Common myeloid progenitor, CD34-positive (primary cell): ENCODE measurements around the gene VPS41.

ENCODE experiments used
- CTCF ChIA-PET: fragments of 350-600 bp; sonication (Branson Sonifier 250); formaldehyde crosslinking; loops from one replicate; lab custom pipeline; 2021; ENCODE audit warnings: antibody characterized with exemption; lab: Charles Lee
- POLR2A ChIA-PET: fragments of 350-600 bp; sonication (Branson Sonifier 250); formaldehyde crosslinking; loops from one replicate; lab custom pipeline; 2021; ENCODE audit warnings: antibody characterized with exemption; lab: Charles Lee
- DNase-seq, 3 donors: peaks; one replicate each; pipeline versions ENCODE4 v3.0.0 to v3.0.0-alpha.2; 2013
- H3K27ac ChIP-seq, 2 experiments: 1 replicate in 1 of 2; 2 replicates in 1 of 2; pipeline ENCODE4 v1.7.0; 2013; ENCODE audit warnings: inconsistent platforms in 2 of 2, low read length in 2 of 2, mild to moderate bottlenecking in 2 of 2, low read depth in 1 of 2, moderate library complexity in 1 of 2; ENCODE audit not compliant: severe bottlenecking in 2 of 2, insufficient read depth in 1 of 2, poor library complexity in 1 of 2
- H3K27me3 ChIP-seq, 5 experiments: replicated peaks in 2 of 5; 1 replicate in 3 of 5; 2 replicates in 2 of 5; pipeline versions ENCODE4 v1.6.1 to v1.7.0; 2013; ENCODE audit warnings: low read length in 4 of 5, mild to moderate bottlenecking in 2 of 5, moderate library complexity in 2 of 5, inconsistent platforms in 1 of 5; ENCODE audit not compliant: insufficient read depth in 5 of 5, control insufficient read depth in 4 of 5
- H3K36me3 ChIP-seq, 4 experiments: 1 replicate in 2 of 4; 2 replicates in 2 of 4; pipeline versions ENCODE4 v1.6.1 to v1.7.0; 2013; ENCODE audit warnings: low read length in 3 of 4, control low read depth in 1 of 4, mild to moderate bottlenecking in 1 of 4; ENCODE audit not compliant: control insufficient read depth in 4 of 4, insufficient read depth in 4 of 4
- H3K4me1 ChIP-seq, 4 experiments: 1 replicate in 3 of 4; 2 replicates in 1 of 4; pipeline versions ENCODE4 v1.6.1 to v1.7.1; 2013; ENCODE audit warnings: low read length in 3 of 4, mild to moderate bottlenecking in 3 of 4, control low read depth in 1 of 4, inconsistent platforms in 1 of 4, moderate library complexity in 1 of 4; ENCODE audit not compliant: control insufficient read depth in 4 of 4, insufficient read depth in 4 of 4; ENCODE audit errors: control extremely low read depth in 1 of 4
- H3K4me3 ChIP-seq, 7 experiments: 1 replicate in 4 of 7; 2 replicates in 3 of 7; pipeline versions ENCODE4 v1.5.1 to v1.7.0; 2013; ENCODE audit warnings: mild to moderate bottlenecking in 7 of 7, low read length in 6 of 7, moderate library complexity in 6 of 7, inconsistent platforms in 2 of 7, low read depth in 2 of 7, control low read depth in 1 of 7; ENCODE audit not compliant: insufficient read depth in 4 of 7, control insufficient read depth in 1 of 7; ENCODE audit errors: extremely low read depth in 1 of 7
- H3K9me3 ChIP-seq, 5 experiments: 1 replicate in 4 of 5; 2 replicates in 1 of 5; pipeline versions ENCODE4 v1.6.1 to v1.7.1; 2013; ENCODE audit warnings: low read length in 4 of 5, mild to moderate bottlenecking in 2 of 5, inconsistent platforms in 1 of 5, low read depth in 1 of 5, moderate library complexity in 1 of 5; ENCODE audit not compliant: control insufficient read depth in 4 of 5, insufficient read depth in 2 of 5; ENCODE audit errors: control extremely low read depth in 1 of 5
- WGBS: methylation state at CpG from one replicate; pipeline ENCODE4 v1.1.5; 2013; ENCODE audit not compliant: insufficient coverage; 5-methylcytosine and 5-hydroxymethylcytosine counted together

VPS41 gene

GRCh38 chr7:38824948-38825347, 84.0 kb downstream of the VPS41 start:
- H3K27me3 ChIP-seq, result no peaks in the 10 kb centered on the region
- peaks cover 1 to 6% (median 4%) of the 10 kb centered on the region in 4 experiments for H3K4me1 ChIP-seq
- H3K4me3 ChIP-seq, result no peak overlapping the region
- POLR2A ChIA-PET, result no interaction called here
- peaks cover 4 to 11% (median 6%) of the 10 kb centered on the region in 4 experiments for H3K36me3 ChIP-seq
- CTCF ChIA-PET, result interaction anchor here (0.6 kb wide), 1 partner anchor 578 kb away, joined by 4 read pairs; no protein-coding TSS in a partner anchor
- 100% methylated on average over 1 of the region's 3 CpGs for WGBS
- H3K27ac ChIP-seq, result no peak overlapping the region
- peaks cover 2 to 16% (median 8%) of the 10 kb centered on the region in 5 experiments for H3K9me3 ChIP-seq
- no peak for DNase-seq

- H3K36me3 ChIP-seq, result peaks cover 6 to 21% (median 16%) of the 10 kb centered on the region in 4 experiments
- no peak overlapping the region for H3K27ac ChIP-seq
- H3K4me1 ChIP-seq, result peaks cover 5 to 10% (median 6%) of the 10 kb centered on the region in 4 experiments
- DNase-seq, result no peak
- no peak overlapping the region for H3K4me3 ChIP-seq
- ChIA-PET CTCF (no interaction called here), POLR2A (no interaction called here)
- H3K27me3 ChIP-seq, result no peaks in the 10 kb centered on the region
- H3K9me3 ChIP-seq, result peaks cover 2 to 16% (median 8%) of the 10 kb centered on the region in 5 experiments
- no CpG with 5 or more reads among the region's 1 CpG for WGBS
These were observed 86.4 kb downstream of the VPS41 start for GRCh38 chr7:38822549-38822948.

GRCh38 chr7:38820571-38820970, 88.4 kb downstream of the VPS41 start:
- peaks cover 2 to 16% (median 8%) of the 10 kb centered on the region in 5 experiments for H3K9me3 ChIP-seq
- peaks cover 0 to 10% (median 1%) of the 10 kb centered on the region in 4 experiments for H3K4me1 ChIP-seq
- ChIA-PET POLR2A (no interaction called here), CTCF (interaction anchor here (1.9 kb wide), 1 partner anchor 8 kb away, joined by 5 read pairs; no protein-coding TSS in a partner anchor)
- peaks cover 6 to 37% (median 29%) of the 10 kb centered on the region in 4 experiments for H3K36me3 ChIP-seq
- no peak overlapping the region for H3K27ac ChIP-seq
- whole genome bisulfite sequencing, result no CpG with 5 or more reads among the region's 4 CpGs
- DNase-seq, result no peak
- H3K4me3 ChIP-seq, result no peak overlapping the region
- no peaks in the 10 kb centered on the region for H3K27me3 ChIP-seq

- peaks cover 0 to 16% (median 8%) of the 10 kb centered on the region in 5 experiments for H3K9me3 ChIP-seq
- POLR2A ChIA-PET, result no interaction called here
- H3K27me3 ChIP-seq, result no peaks in the 10 kb centered on the region
- no peak overlapping the region for H3K27ac ChIP-seq
- peak; percentile 3 to 72 (median 55) for DNase-seq
- peaks cover 4 to 44% (median 32%) of the 10 kb centered on the region in 4 experiments for H3K36me3 ChIP-seq
- H3K4me1 ChIP-seq, result peaks cover 0 to 10% (median 1%) of the 10 kb centered on the region in 4 experiments
- CTCF ChIA-PET, result interaction anchor here (1.2 to 1.9 kb wide), 2 partner anchors 9 to 11 kb away, joined by 3 to 5 read pairs; no protein-coding TSS in a partner anchor
- no peak overlapping the region for H3K4me3 ChIP-seq
- 38% methylated on average over 2 of the region's 2 CpGs for WGBS
These were observed 89.5 kb downstream of the VPS41 start for GRCh38 chr7:38819463-38819862.

- no peak for DNase-seq
- Histone ChIP-seq H3K4me3 (no peak overlapping the region), H3K27ac (no peak overlapping the region), H3K4me1 (peaks cover 0 to 10% (median 1%) of the 10 kb centered on the region in 4 experiments), H3K27me3 (no peaks in the 10 kb centered on the region), H3K36me3 (peaks cover 4 to 36% (median 30%) of the 10 kb centered on the region in 4 experiments), H3K9me3 (peaks cover 0 to under 1% (median 0%) of the 10 kb centered on the region in 5 experiments)
- ChIA-PET POLR2A (no interaction called here), CTCF (no interaction called here)
- WGBS, result 96% methylated on average over 6 of the region's 7 CpGs
These were observed 91.5 kb downstream of the VPS41 start for GRCh38 chr7:38817526-38817925.

- H3K27ac ChIP-seq, result no peak overlapping the region
- whole genome bisulfite sequencing, result 100% methylated on average over 1 of the region's 1 CpG
- H3K27me3 ChIP-seq, result no peaks in the 10 kb centered on the region
- ChIA-PET POLR2A (no interaction called here), CTCF (interaction anchor here (0.7 to 1.4 kb wide), 3 partner anchors 17 to 649 kb away, joined by 3 read pairs; no protein-coding TSS in a partner anchor)
- H3K36me3 ChIP-seq, result peaks cover 4 to 31% (median 27%) of the 10 kb centered on the region in 4 experiments
- H3K9me3 ChIP-seq, result no peaks in the 10 kb centered on the region
- no peaks in the 10 kb centered on the region for H3K4me1 ChIP-seq
- no peak overlapping the region for H3K4me3 ChIP-seq
- no peak for DNase-seq
These were observed 95.2 kb downstream of the VPS41 start for GRCh38 chr7:38813768-38814167.

GRCh38 chr7:38806912-38807311, 102.1 kb downstream of the VPS41 start:
- 87% methylated on average over 1 of the region's 2 CpGs for WGBS
- Histone ChIP-seq H3K4me3 (no peak overlapping the region), H3K9me3 (no peaks in the 10 kb centered on the region), H3K4me1 (peaks cover 0 to 3% (median 0%) of the 10 kb centered on the region in 4 experiments), H3K36me3 (peaks cover 0 to 3% (median under 1%) of the 10 kb centered on the region in 4 experiments), H3K27ac (no peak overlapping the region), H3K27me3 (no peaks in the 10 kb centered on the region)
- no peak for DNase-seq
- POLR2A ChIA-PET, result no interaction called here
- CTCF ChIA-PET, result no interaction called here
